GM23248 (cell line): ENCODE data around the gene XPNPEP1.

ENCODE experiments used
- EZH2 ChIP-seq: fragments of 200-600 bp; sonication (generic); IDR thresholded peaks from 2 replicates; pipeline ENCODE4 v1.6.1; 2018; ENCODE audit warnings: antibody characterized with exemption, mild to moderate bottlenecking; ENCODE audit not compliant: insufficient read depth, poor library complexity, severe bottlenecking
- EZH2phosphoT487 ChIP-seq: fragments of 200-600 bp; sonication (generic); IDR thresholded peaks from 2 replicates; pipeline ENCODE4 v1.6.1; 2018; ENCODE audit warnings: antibody characterized with exemption, moderate library complexity, mild to moderate bottlenecking, low read depth; ENCODE audit not compliant: insufficient read depth

DNA sequence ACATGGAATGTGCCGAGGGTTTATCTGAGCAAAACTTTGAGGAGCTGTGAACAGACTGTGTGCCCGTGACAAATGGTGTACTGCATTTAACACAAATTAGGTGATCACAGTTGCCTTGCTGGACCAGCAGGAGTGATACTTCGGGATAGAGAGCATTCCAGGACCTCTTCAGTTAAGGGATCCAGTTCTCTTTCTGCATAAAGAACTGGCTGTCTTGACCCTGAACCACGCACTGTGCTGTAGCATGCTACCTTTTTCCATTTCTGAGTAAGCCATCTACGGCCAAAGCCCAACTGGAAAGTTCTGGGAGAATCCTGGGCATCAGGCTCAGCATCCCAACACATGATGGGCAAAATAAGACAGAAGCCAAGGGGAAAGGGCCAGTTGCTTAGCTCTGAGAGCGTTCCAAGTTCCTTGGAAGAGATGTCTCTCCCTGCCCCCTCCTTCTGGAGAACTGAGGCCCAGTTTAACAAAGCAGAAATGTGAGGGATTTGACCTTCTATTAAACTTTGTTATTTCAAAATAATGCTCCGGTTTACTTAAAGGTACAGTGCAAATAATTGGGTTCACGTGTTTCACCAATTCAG, 46.5 kb upstream of the XPNPEP1 start:
- no peak for TF ChIP-seq EZH2phosphoT487
- TF ChIP-seq EZH2 = no peak
